GM11168 (cell line): ENCODE measurements around the gene ZNF664.

Experiments
- in situ Hi-C: fragments of 300-500 bp; cut with MboI; formaldehyde crosslinking; loops from one replicate; pipeline ENCODE4 v1.12.0; 2022; ENCODE audit warnings: low sequenced_read_pairs; ENCODE audit not compliant: unreplicated experiment

Gene ZNF664

DNA sequence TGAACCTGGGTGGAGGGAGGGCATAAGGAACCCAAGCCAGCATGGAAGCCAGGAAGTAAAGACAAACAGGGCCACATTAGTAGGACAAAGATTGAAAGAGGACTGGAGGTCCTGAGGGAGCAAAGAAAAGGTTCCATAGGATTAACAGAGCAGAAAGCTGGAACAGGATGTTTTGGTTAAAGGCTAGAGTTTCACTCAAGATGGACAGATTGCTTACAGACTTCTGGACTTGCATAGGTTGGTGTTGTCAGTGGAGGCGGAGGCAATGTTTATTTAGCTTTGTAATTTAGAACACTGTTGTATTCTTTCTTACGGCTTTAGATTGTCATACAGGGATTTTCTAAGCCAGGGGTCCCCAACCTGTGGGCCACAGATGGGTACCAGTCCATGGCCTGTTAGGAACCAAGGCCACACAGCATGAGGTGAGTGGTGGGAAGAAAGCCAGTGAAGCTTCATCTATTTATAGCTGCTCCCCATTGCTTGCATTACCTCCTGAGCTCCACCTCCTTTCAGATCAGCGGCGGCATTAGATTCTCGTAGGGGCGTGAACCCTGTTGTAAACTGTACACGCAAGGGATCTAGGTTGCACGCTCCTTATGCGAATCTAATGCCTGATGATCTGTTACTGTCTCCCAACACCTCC lies 31.3 kb downstream of the ZNF664 start:
- in situ Hi-C loops, result no loop called here

DNA sequence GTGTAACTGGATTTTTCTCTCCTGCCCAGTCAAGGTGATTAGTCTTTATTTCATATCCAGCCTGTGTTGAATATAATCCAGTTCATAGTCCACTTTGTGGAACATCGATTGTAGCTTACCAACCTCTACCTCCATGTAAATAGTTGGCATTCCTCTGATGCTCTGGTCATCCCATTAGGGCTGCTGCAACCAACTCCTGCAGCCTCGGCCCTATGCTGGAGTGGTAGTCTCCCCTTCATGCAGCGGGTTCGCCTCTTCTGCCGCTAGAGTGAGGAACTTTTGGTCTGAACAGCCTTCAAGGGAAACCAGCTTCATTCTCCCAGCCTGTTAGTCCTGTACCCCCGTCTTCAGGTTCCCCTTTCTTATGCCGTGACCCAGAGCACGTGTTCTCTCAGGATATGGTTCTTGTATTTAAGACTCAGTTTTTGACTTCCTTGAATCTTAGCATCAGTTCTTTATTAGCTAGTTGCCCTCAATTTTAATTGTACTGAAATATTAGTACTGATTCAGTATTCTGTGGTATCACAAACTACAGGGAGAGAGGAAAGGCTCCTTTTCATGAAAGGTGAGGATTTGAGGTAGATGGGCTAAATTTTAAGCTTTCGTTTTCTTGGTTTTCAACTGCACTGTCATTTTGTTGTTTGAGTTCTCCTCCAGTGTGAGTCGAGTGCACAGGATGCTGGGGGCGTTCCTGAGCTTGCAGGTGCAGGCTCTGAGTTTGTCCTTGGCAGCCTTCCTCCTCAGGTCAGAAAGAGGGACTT lies 33.2 kb downstream of the ZNF664 start:
- in situ Hi-C loops, result no loop called here

DNA sequence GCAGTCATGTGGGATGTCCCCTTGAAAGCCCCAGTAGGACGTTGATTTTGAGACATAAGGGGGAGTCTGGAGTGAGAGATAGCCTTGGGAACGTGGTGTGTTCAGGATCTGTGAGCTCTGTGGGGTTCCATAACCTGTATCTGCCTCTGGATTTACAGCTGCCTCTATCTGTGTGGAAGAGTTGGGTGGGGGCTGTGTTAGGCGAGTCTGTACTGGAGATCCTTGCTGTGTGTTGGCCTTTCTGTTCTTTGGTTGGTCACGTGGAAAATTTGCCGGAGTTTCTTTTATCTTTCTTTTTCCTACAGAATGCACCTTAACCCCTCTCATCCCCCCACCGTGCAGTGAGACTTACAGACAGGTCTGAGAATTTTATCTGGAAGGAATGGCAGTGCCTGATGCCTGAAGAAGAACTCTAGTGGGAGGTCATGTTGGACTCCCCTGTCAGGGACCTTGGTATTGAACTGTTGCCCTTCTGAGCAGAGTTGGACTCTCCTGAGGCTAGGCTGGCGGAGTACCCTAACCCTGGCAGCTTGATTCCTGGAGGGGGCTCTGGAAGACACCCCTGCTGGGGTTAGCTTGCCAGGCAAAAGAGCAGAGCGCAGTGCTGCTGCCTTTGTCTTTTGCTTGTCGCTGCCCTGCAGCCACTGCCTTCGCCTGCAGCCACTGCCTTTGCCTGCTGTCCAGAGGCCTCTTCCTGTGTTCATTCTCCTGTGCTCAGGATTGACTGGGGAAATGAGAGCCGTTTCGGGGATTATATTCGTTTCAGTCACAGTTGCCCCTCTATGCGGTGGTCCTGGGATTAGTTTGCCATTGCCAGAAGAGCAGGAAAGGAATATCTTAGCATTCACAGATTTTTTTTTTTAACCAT lies 34.1 kb downstream of the ZNF664 start:
- in situ Hi-C loops, result no loop called here

DNA sequence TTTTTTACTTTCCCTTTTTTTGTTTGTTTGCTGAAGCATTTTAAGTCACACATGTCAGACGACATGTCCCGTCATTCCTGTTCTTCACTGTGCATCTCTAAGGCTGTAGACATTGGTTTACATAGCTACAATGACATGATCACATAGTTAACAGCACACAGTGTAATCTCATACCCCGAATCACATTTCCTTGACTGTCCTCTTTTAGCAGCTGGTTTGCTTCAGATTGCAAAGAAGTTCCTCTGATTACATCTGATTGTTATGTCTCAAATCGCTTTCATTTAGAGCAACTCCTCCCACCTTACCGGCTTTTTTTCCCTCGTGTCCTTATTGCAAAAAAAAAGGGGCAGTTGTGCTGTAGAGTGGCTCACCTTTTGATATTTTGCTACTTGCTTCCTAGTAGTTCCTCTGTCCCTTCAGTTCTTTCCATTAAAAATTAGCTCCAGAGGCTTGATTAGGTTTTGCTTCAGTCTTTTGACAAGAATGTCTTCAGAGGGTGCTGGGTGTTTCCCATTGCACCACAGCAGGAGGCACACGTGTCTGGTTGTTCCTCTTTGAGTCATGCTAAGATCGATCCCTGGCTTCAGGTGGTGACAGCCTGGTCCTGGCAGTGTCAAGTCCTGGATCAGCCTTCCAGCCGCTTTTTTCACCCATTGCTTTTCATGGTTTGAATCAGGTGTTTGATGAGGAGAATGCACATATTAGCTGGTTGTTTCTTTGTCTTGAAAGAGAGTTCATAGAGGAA lies 35.0 kb downstream of the ZNF664 start:
- in situ Hi-C loops, result no loop called here

DNA sequence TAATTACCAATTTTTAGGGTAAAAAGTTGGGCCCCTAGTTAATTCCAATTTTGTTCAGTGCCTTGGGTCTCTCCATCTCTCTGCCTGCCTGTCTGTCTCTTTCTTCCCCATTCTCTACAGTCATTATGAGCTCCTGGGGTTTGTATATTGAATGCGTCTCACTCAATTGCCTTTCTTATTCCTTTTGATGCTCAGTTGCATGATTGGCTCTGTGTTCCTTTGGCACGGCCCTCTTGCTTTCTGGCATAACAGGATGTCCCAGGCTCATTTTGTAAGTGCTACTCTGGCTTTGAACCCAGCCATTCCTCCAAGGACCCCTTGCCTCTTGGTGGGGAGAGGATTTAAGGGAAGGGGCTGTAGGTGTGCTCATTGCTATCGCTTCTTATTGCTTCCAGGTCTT lies 35.6 kb downstream of the ZNF664 start:
- in situ Hi-C loops, result no loop called here

DNA sequence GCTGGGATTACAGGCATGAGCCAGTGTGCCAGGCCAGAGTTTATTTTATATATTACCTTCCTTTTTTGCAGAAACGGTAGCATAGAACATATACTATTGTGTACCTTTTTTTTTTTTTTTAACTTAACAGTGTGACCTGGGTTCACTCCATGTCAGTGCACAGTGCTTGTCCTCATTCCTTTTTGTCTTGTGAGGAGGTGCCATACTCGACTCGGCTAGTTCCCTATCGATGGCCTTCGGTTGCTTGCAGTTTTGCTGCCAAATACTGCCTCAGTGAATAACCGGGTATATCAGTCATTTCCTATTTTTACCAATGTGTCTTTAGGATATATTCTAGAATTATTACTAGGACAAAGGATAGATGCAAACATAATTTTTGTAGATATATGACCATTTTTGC lies 36.8 kb downstream of the ZNF664 start:
- in situ Hi-C loops, result no loop called here

DNA sequence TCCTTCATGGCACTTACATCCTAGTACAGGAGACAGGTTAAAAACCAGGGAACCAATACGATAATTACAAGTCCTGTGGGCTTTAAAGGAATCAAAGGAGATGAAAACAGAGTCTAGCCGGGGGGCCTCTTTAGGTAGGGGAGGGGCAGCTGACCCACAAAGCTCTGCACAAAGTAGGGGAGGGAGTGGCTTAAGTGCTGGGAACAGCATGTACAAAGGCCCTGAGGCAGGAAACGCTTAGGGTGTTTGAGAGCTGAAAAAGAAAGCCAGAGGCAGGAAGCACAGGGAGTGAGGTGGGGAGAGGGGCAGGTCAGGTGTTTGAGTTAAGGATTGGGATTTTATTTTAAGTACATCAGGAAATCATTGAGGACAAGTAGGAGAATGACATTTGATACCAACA lies 37.7 kb downstream of the ZNF664 start:
- in situ Hi-C loops, result no loop called here

DNA sequence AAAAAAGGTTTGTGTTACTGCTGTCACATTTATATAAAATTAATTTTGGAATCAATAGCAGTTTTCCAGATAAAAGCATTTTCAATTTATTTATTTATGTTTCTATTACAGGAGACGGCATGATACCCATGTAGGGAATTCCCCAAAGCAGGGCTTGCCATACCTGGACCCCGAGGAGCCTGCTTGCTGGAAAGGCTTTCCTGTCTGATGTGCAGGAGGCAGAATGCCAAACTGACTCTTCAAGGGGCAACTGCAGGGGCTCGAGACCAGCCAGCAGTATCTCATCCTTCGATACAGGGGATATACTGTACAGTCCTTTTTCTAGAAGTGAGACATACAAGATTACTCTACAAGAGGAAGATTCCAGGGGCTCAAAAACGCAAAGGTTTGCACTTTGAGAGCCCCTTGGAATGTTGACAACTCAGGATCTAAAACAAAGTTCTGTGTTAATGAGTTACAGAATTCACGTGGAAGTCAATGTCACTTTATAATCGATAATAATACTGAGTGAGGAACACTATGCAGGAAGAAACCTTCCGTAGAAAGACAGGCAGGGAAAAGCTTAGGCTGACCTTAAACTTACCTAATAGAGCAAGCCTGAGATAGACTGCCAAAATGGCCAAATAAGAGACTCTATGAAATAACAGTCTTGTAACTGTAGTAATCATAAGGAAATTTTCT lies 38.6 kb downstream of the ZNF664 start:
- in situ Hi-C loops, result no loop called here

DNA sequence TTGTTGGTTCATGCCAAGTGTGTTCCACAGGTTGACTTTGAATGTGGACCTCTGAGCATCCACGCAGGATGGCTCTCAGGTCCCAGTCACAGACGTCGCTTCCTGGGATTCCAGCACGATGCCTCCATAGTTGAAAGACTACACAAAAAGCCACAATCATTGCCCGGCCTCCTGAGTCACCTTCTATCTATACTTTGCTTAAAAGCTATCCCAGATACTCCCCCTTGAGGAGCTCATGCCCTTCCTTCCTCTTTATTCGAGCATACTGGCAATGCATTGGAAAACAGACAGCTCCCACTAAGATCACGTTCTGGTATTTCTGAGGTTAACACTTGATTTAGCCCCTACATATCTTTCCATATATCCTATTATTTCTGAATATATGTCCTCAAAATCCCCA lies 40.1 kb downstream of the ZNF664 start:
- in situ Hi-C loops, result no loop called here

DNA sequence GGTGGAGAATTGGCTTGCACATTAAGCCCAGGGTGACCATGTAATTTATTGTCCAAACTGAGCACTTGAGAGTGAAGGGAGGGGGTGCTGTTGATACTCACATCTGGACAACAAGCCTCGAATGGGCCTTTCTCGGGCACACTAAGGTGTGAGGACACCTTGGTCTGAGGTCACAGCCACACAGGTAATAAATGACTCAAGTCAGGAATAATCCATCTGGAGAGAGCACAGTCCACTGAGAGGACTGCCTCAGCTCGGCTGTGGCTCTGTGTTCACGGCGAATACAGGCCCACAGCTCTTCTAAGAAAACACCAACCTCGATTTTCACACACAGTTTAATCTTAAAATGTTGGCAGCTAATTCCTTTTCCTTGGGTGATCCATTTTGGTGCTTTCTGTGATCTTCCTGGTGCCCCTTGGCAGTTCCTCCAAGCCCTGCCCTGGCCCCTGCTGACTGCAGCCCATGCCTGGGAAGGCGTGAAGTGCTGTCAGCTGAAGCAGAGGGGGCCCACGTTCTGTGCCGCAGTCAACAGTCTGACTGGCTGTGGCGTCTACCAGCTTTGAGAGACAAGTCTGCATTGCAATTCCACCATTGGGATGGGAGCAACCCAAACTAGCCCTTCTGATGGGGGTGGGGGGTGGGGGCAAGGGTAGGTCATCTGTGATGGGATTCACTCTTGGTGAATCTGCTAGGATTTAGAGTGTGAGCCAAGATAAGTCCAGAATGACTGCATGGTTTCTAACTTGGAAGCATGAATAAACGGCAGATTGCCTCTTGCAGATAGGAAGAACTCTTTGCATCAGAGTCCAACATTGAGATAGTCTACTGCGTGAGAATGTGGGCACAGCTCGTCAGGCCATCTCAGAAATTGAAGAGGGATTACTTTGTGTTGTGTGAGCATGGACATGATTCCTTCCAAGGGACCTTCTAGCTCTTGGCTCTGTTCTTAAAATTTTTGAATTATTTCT lies 42.8 kb downstream of the ZNF664 start:
- in situ Hi-C loops, result no loop called here

DNA sequence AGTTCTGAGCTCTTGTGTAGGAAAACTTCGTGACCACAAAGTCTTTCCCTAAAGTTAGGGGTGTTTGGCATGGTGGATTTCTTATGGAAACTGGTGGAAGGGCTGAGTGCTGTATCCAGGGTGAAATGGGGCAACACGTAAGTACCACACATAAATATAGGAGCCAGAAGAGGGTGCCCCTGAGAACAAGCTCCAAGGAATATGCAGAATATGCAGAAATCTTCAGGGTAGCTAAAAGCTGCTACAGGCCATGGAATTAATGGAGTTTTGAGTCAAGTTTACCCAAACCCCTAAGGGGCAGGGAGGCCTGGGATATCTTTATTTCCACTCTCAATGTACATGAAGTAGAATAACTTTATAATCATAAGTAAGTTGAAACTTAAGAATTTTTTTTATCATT lies 44.0 kb downstream of the ZNF664 start:
- in situ Hi-C loops, result no loop called here

DNA sequence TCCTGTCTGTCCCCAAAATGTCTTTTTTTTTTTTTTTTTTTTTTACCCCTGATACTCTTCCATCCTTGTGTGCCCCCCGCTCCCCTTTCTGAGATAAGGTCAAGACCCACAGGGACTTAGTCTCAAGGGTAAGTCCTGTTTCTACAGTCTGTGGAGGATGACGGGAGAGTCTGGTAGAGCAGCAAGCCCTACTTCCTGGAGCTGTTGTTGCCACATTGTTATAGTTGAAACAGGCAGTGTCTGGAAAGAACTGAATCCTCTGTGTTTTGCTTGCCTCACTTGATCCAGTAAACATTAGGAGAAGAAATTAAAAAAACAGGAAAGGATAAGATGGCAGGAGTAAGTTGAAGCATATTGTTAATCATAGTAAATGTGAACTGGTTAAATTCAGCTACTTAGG lies 45.5 kb downstream of the ZNF664 start:
- in situ Hi-C loops, result no loop called here

DNA sequence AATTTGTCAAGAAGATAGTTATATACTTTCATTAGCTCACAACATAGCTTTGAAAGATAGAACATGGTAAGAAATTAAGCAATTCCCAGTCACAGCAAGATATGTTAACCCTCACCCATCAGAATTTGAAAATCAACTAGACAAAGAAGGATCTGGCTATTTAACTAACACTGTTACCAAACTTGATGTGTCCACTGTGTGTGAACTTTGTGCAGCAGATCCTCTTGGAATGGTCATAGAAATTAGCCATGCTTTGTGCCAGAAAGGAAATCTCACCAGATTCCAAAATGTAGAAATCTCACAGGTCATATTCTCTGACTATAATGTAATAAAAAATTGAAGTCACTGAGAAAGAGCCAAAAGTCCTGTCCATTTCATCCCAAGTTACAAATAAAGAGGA lies 46.1 kb downstream of the ZNF664 start:
- in situ Hi-C loops, result no loop called here

DNA sequence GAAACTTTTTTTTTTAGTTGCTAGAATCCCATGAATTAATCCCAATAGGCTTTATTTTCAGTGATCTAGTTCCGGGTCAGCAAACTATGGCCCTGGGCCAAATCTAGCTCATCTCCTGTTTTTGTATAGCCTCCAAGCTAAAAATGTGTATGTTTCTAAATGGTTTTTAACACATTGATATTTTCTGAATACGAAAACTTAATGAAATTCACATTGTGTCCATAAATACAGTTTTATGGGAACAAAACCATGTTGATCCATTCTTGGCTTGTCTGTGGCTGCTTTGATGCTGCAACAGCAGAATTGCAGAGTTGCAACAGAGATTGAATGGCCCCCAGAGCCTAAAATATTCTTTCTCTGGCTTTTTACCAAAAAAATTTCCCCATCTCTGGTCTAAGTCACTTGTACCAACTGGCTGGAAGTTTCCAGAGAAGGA lies 47.5 kb downstream of the ZNF664 start:
- in situ Hi-C loops, result no loop called here

DNA sequence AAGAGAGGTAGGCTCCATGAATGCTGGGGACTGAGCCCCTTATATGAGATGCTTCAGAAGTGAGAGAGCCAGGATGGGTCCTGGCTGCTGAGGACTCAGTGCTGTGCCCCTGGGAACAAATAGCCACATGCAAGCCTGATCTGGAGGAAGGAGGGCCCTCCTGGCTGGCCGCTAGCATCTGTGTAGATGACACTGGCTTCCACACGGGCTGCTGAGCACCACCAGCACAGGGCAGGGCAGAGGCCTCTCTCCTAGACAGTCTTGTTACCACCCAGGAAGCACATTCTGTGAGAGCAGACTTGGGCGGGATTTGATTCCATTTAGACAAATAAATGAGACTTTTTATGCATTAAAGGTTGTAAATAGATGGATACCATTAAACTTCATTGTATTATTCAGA lies 48.0 kb downstream of the ZNF664 start:
- in situ Hi-C loops, result no loop called here

DNA sequence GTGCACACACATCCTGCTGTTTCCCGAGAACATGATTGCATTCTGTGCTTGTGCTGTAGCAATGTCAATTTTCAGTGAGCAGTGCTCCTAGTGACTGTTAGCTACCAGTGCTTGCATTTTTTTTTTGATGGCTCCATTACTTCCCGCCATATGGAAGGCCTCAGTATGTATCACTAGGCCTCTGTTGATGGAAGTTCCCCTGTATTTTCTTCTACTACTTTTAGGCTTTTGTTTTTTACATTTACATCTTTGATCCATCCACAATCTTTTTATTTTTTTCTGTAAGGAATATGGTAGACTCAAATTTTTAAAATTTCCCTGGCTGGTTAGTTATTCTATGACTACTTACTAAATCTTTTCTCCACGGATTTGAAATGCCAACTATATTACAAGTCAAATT lies 49.1 kb downstream of the ZNF664 start:
- in situ Hi-C loops, result no loop called here

DNA sequence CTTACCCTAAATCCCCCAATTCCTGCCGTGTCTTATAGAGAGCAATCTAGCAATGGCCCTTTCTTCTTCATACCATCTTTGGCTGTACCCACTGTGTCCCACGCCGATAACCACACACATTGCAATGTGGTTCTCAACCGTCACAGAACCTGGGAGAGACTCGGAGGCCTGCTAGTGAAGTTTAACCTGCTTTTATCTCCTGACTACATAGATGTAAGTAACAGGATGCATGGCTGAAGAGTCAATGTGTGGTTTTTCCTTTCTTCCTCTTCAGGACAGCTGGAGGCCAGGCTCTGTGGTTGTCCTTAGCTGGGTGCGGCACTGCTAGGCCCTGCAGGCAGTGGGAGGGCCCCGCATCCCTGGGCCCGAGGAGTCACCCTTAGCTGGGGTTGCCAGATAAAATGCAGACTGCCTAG lies 51.3 kb downstream of the ZNF664 start:
- in situ Hi-C loops, result no loop called here

DNA sequence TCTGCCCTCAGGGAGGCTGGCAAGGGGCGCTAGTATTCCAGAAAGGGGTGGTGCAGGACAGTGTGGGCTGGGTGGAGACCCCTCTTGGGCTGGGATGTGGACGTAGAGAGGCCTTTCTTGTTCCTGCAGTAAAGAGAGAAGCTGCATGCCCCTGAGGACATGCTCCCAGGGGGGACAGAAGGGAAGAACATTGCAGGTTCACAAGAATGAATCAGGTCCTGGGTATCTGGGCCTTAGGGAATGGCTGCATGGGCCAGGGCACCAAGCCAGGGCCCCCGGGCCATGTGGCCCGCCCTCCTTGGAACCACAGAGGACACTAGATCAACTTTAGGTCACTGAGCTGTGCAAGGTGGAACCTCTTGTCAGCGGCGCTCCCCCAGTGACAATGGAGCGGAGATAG lies 51.8 kb downstream of the ZNF664 start:
- in situ Hi-C loops, result no loop called here

DNA sequence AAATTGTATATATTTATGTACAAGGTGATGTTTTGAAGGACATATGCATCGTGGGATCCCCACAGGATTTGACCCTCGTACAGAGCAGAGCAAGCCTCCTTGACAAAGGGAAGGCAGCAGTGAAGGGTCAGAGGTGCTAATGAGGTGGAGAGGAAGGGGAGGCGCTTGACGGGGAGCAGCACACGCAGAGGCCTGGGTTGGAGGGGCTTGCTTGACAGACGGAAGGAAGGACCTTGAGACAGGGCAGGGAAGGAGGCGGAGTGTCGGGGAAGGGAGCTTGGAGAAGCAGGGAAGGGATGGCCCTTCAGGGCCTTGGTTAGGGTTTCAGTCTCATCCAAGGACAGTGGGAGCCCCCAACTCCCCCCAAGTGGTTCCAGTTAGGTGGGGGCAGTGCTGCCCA lies 52.6 kb downstream of the ZNF664 start:
- in situ Hi-C loops, result no loop called here
